Sigmoid colon (tissue), 4 donors: ENCODE data around the gene PPP4R3A.

Source experiments
- CTCF ChIP-seq, 4 experiments: fragments of 450-650 bp in 3 of 4; fragments of 200-600 bp in 1 of 4; IDR thresholded peaks; one replicate each; pipeline ENCODE4 v1.5.1; 2016 to 2019; ENCODE audit warnings: antibody characterized with exemption in 4 of 4, mild to moderate bottlenecking in 3 of 4, moderate library complexity in 2 of 4
- POLR2AphosphoS5 ChIP-seq, 4 donors: sonication (generic); formaldehyde crosslinking; IDR thresholded peaks; one replicate each; pipeline ENCODE4 v1.6.1; 2017; ENCODE audit warnings: antibody characterized with exemption in 4 of 4

- no peak for TF ChIP-seq CTCF (IDR thresholded peaks at IDR 0.05)
- TF ChIP-seq POLR2AphosphoS5 (IDR thresholded peaks at IDR 0.05) = no peak
Measured at GRCh38 chr14:91416744-91417119, 93.4 kb downstream of the PPP4R3A start.
